Measurements from ENCODE around the gene PIM3. TPM values are rescaled to one million over a fixed set of nuclear protein-coding genes. Genes with fewer than 3 reads are reported as not detected.

The PIM3 gene
- total and polyA plus RNA-seq, 10 of the 15 experiments (the other 5 are each of a cell fraction or from before 2014, with no cell fraction given) = 0.31 to 60.8 (median 12.4) TPM

DNA sequence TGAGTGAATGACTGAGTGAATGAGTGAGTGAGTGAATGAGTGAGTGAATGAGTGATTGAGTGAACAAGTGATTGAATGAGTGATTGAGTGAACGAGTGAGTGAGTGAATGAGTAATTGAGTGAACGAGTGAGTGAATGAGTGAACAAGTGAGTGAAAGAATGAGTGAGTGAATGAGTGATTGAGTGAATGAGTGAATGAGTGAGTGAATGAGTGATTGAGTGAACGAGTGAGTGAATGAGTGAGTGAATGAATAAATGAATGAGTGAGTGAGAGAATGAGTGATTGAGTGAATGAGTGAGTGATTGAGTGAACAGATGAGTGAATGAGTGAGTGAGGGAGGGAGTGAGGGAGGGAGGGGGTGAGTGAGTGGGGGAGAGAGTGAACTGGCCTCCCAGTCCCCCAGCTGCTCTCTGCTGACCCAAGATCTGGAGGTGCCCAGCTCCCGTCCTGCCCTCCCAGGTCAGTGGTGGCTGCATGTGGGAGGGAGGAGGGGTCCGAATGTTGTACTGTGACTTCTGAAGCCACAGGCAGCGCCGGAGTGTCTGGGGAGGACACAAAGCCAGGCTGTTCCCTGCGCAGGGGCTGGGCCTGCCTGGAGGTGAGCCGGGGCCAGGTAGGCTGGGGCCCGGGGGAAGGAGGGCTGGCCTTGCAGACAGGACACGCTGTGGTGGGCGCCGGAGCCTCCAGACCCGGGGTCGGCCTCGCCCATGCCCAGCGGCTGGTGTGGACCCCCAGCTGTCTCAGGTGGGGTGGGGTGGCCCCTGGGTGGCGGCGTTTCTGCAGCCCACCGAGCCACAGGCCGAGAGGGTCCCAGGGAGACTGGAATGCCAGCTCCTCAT lies 17.8 kb upstream of the PIM3 start (continued):
- TF ChIP-seq, protein P1, sequence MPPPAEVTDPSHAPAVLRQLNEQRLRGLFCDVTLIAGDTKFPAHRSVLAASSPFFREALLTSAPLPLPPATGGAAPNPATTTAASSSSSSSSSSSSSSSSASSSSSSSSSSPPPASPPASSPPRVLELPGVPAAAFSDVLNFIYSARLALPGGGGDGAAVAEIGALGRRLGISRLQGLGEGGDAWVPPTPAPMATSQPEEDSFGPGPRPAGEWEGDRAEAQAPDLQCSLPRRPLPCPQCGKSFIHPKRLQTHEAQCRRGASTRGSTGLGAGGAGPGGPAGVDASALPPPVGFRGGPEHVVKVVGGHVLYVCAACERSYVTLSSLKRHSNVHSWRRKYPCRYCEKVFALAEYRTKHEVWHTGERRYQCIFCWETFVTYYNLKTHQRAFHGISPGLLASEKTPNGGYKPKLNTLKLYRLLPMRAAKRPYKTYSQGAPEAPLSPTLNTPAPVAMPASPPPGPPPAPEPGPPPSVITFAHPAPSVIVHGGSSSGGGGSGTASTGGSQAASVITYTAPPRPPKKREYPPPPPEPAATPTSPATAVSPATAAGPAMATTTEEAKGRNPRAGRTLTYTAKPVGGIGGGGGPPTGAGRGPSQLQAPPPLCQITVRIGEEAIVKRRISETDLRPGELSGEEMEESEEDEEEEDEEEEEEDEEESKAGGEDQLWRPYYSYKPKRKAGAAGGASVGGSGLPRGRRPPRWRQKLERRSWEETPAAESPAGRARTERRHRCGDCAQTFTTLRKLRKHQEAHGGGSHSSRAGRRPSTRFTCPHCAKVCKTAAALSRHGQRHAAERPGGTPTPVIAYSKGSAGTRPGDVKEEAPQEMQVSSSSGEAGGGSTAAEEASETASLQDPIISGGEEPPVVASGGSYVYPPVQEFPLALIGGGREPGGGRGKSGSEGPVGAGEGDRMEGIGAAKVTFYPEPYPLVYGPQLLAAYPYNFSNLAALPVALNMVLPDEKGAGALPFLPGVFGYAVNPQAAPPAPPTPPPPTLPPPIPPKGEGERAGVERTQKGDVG (CRISPR knock-in tag; IDR thresholded peaks at IDR 0.05) = no peak
- TF ChIP-seq BMI1 (IDR thresholded peaks at IDR 0.05; ENCODE audit: borderline replicate concordance) = no peak
- TF ChIP-seq IKZF1 (conservative IDR thresholded peaks at IDR 0.05) = no peak
- TF ChIP-seq EZH2 (IDR thresholded peaks at IDR 0.05; ENCODE audit: borderline replicate concordance, control insufficient read depth, low read depth, low read length) = no peak
- TF ChIP-seq, protein P2, sequence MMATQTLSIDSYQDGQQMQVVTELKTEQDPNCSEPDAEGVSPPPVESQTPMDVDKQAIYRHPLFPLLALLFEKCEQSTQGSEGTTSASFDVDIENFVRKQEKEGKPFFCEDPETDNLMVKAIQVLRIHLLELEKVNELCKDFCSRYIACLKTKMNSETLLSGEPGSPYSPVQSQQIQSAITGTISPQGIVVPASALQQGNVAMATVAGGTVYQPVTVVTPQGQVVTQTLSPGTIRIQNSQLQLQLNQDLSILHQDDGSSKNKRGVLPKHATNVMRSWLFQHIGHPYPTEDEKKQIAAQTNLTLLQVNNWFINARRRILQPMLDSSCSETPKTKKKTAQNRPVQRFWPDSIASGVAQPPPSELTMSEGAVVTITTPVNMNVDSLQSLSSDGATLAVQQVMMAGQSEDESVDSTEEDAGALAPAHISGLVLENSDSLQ (IDR thresholded peaks at IDR 0.05) = peak; percentile 60
- TF ChIP-seq, protein P3, sequence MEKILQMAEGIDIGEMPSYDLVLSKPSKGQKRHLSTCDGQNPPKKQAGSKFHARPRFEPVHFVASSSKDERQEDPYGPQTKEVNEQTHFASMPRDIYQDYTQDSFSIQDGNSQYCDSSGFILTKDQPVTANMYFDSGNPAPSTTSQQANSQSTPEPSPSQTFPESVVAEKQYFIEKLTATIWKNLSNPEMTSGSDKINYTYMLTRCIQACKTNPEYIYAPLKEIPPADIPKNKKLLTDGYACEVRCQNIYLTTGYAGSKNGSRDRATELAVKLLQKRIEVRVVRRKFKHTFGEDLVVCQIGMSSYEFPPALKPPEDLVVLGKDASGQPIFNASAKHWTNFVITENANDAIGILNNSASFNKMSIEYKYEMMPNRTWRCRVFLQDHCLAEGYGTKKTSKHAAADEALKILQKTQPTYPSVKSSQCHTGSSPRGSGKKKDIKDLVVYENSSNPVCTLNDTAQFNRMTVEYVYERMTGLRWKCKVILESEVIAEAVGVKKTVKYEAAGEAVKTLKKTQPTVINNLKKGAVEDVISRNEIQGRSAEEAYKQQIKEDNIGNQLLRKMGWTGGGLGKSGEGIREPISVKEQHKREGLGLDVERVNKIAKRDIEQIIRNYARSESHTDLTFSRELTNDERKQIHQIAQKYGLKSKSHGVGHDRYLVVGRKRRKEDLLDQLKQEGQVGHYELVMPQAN (conservative IDR thresholded peaks at IDR 0.05) = no peak
- no peak for TF ChIP-seq STAT1 (conservative IDR thresholded peaks at IDR 0.05)
- no peak for TF ChIP-seq NFXL1 (IDR thresholded peaks at IDR 0.05; ENCODE audit: borderline replicate concordance)
- TF ChIP-seq, protein P4, sequence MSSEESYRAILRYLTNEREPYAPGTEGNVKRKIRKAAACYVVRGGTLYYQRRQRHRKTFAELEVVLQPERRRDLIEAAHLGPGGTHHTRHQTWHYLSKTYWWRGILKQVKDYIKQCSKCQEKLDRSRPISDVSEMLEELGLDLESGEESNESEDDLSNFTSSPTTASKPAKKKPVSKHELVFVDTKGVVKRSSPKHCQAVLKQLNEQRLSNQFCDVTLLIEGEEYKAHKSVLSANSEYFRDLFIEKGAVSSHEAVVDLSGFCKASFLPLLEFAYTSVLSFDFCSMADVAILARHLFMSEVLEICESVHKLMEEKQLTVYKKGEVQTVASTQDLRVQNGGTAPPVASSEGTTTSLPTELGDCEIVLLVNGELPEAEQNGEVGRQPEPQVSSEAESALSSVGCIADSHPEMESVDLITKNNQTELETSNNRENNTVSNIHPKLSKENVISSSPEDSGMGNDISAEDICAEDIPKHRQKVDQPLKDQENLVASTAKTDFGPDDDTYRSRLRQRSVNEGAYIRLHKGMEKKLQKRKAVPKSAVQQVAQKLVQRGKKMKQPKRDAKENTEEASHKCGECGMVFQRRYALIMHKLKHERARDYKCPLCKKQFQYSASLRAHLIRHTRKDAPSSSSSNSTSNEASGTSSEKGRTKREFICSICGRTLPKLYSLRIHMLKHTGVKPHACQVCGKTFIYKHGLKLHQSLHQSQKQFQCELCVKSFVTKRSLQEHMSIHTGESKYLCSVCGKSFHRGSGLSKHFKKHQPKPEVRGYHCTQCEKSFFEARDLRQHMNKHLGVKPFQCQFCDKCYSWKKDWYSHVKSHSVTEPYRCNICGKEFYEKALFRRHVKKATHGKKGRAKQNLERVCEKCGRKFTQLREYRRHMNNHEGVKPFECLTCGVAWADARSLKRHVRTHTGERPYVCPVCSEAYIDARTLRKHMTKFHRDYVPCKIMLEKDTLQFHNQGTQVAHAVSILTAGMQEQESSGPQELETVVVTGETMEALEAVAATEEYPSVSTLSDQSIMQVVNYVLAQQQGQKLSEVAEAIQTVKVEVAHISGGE (CRISPR knock-in tag; IDR thresholded peaks at IDR 0.05) = no peak
- no peak for TF ChIP-seq TCF12 (IDR thresholded peaks at IDR 0.05; ENCODE audit: low read depth, low read length)
- no peak for TF ChIP-seq MEF2A (IDR thresholded peaks at IDR 0.05; ENCODE audit: insufficient read depth, low read depth, low read length)
- TF ChIP-seq ZNF217 (IDR thresholded peaks at IDR 0.05) = no peak
- no peak for TF ChIP-seq SUPT20H (IDR thresholded peaks at IDR 0.05; ENCODE audit: borderline replicate concordance, control insufficient read depth, low read depth, low read length)
- no peak for TF ChIP-seq DPF2 (IDR thresholded peaks at IDR 0.05)
- TF ChIP-seq, protein P5, sequence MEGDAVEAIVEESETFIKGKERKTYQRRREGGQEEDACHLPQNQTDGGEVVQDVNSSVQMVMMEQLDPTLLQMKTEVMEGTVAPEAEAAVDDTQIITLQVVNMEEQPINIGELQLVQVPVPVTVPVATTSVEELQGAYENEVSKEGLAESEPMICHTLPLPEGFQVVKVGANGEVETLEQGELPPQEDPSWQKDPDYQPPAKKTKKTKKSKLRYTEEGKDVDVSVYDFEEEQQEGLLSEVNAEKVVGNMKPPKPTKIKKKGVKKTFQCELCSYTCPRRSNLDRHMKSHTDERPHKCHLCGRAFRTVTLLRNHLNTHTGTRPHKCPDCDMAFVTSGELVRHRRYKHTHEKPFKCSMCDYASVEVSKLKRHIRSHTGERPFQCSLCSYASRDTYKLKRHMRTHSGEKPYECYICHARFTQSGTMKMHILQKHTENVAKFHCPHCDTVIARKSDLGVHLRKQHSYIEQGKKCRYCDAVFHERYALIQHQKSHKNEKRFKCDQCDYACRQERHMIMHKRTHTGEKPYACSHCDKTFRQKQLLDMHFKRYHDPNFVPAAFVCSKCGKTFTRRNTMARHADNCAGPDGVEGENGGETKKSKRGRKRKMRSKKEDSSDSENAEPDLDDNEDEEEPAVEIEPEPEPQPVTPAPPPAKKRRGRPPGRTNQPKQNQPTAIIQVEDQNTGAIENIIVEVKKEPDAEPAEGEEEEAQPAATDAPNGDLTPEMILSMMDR (IDR thresholded peaks at IDR 0.05 in 2 of 3, conservative IDR thresholded peaks at IDR 0.05 in 1 of 3; ENCODE audit: control insufficient read depth in 2 of 3, extremely low read depth in 1 of 3, insufficient read depth in 1 of 3, low read depth in 3 of 3, low read length in 3 of 3) = no peak
- TF ChIP-seq MTA3 (IDR thresholded peaks at IDR 0.05; ENCODE audit: borderline replicate concordance, low read length) = no peak
